ENCODE data around the gene WDR43.
A peak's percentile ranks its signal among the peaks of the same experiment; 100 is the strongest.

WDR43 gene

GRCh38 chr2:28958689-28959088 lies 64.2 kb downstream of the WDR43 start:
- Histone ChIP-seq H3K27me3 (ENCODE audit: insufficient read depth, low read length) (no peaks in the 10 kb centered on the region), H3K23ac (ENCODE audit: low read length) (no peak overlapping the region), H2BK12ac (ENCODE audit: low read length) (no peak overlapping the region), H3K14ac (ENCODE audit: low read length) (no peak overlapping the region), H2AK5ac (ENCODE audit: low read length) (no peak overlapping the region), H3K4ac (ENCODE audit: low read depth, low read length) (no peak overlapping the region), H3K18ac (ENCODE audit: low read length) (no peak overlapping the region), H3K36me3 (ENCODE audit: control insufficient read depth in 1 of 2, insufficient read depth in 2 of 2, low read length in 2 of 2) (no peaks in the 10 kb centered on the region), H3K79me1 (ENCODE audit: low read length) (no peaks in the 10 kb centered on the region), H2BK5ac (ENCODE audit: low read depth, low read length, poor library complexity) (no peak overlapping the region), H3K9me3 (ENCODE audit: insufficient read depth, low read depth, low read length) (no peaks in the 10 kb centered on the region), H2BK120ac (ENCODE audit: insufficient read depth, low read length, poor library complexity) (no peak overlapping the region), H3K4me1 (ENCODE audit: control insufficient read depth in 1 of 2, insufficient read depth in 2 of 2, low read length in 2 of 2) (no peaks in the 10 kb centered on the region), H3K4me2 (ENCODE audit: low read length) (no peak overlapping the region), H3K27ac (ENCODE audit: low read depth, low read length) (no peak overlapping the region), H3K9ac (ENCODE audit: low read length) (no peak overlapping the region), H3K79me2 (ENCODE audit: control insufficient read depth, insufficient read depth, low read length, poor library complexity) (no peaks in the 10 kb centered on the region), H4K12ac (ENCODE audit: low read depth, low read length) (no peak overlapping the region), H4K8ac (ENCODE audit: low read depth, low read length) (no peak overlapping the region), H4K91ac (ENCODE audit: low read depth, low read length) (no peak overlapping the region), H2AFZ (ENCODE audit: insufficient read depth, low read length, poor library complexity) (no peak overlapping the region), H3K4me3 (ENCODE audit: low read depth, low read length) (no peak overlapping the region)
- no CpG with 5 or more reads among the region's 9 CpGs for WGBS (ENCODE audit: extremely low coverage, insufficient coverage, insufficient read length)
- DNase-seq, result peak; percentile 61 to 94

DNA sequence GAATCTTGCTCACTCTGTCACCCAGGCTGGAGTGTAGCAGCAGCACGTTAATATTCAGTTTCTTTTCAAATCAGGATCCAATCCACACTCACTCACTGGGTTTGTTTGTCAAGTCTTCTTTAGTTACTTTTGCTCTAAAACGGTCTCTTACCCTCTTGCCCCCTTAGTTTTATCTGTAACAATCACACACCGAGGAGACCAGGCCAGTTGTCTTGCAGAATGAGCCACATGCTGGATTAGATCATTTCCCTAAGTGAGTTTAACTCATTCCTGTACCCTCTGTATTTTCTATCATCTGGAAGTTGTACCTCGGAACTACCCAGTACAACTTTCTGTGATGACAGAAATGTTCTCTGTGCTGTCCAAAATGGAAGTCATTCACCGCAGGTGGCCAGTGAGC lies 65.9 kb downstream of the WDR43 start:
- Histone ChIP-seq H3K79me2 (ENCODE audit: control insufficient read depth, insufficient read depth, low read length, poor library complexity) (no peaks in the 10 kb centered on the region), H2AFZ (ENCODE audit: insufficient read depth, low read length, poor library complexity) (no peak overlapping the region), H3K27ac (ENCODE audit: low read depth, low read length) (no peak overlapping the region), H3K4ac (ENCODE audit: low read depth, low read length) (no peak overlapping the region), H4K91ac (ENCODE audit: low read depth, low read length) (no peak overlapping the region), H2BK5ac (ENCODE audit: low read depth, low read length, poor library complexity) (no peak overlapping the region), H3K18ac (ENCODE audit: low read length) (no peak overlapping the region), H2AK5ac (ENCODE audit: low read length) (no peak overlapping the region), H3K9ac (ENCODE audit: low read length) (no peak overlapping the region), H3K14ac (ENCODE audit: low read length) (no peak overlapping the region), H3K27me3 (ENCODE audit: insufficient read depth, low read length) (no peaks in the 10 kb centered on the region), H3K4me1 (ENCODE audit: control insufficient read depth in 1 of 2, insufficient read depth in 2 of 2, low read length in 2 of 2) (no peaks in the 10 kb centered on the region), H3K4me2 (ENCODE audit: low read length) (no peak overlapping the region), H3K79me1 (ENCODE audit: low read length) (no peaks in the 10 kb centered on the region), H2BK120ac (ENCODE audit: insufficient read depth, low read length, poor library complexity) (no peak overlapping the region), H3K23ac (ENCODE audit: low read length) (no peak overlapping the region), H3K36me3 (ENCODE audit: control insufficient read depth in 1 of 2, insufficient read depth in 2 of 2, low read length in 2 of 2) (no peaks in the 10 kb centered on the region), H4K8ac (ENCODE audit: low read depth, low read length) (no peak overlapping the region), H4K12ac (ENCODE audit: low read depth, low read length) (no peak overlapping the region), H3K9me3 (ENCODE audit: insufficient read depth, low read depth, low read length) (no peaks in the 10 kb centered on the region), H3K4me3 (ENCODE audit: low read depth, low read length) (no peak overlapping the region), H2BK12ac (ENCODE audit: low read length) (no peak overlapping the region)
- no CpG with 5 or more reads among the region's 5 CpGs for WGBS (ENCODE audit: extremely low coverage, insufficient coverage, insufficient read length)
- no peak for DNase-seq

- H3K18ac ChIP-seq (ENCODE audit: low read length), result no peak overlapping the region
- no peak overlapping the region for H3K4me2 ChIP-seq (ENCODE audit: low read length)
- no peak overlapping the region for H4K8ac ChIP-seq (ENCODE audit: low read depth, low read length)
- H2AK5ac ChIP-seq (ENCODE audit: low read length), result no peak overlapping the region
- H3K27ac ChIP-seq (ENCODE audit: low read depth, low read length), result no peak overlapping the region
- no peaks in the 10 kb centered on the region for H3K79me2 ChIP-seq (ENCODE audit: control insufficient read depth, insufficient read depth, low read length, poor library complexity)
- H3K4ac ChIP-seq (ENCODE audit: low read depth, low read length), result no peak overlapping the region
- H2BK120ac ChIP-seq (ENCODE audit: insufficient read depth, low read length, poor library complexity), result no peak overlapping the region
- H4K91ac ChIP-seq (ENCODE audit: low read depth, low read length), result no peak overlapping the region
- H3K36me3 ChIP-seq (ENCODE audit: control insufficient read depth in 1 of 2, insufficient read depth in 2 of 2, low read length in 2 of 2), result no peaks in the 10 kb centered on the region
- no peak overlapping the region for H4K12ac ChIP-seq (ENCODE audit: low read depth, low read length)
- H3K9ac ChIP-seq (ENCODE audit: low read length), result no peak overlapping the region
- H2BK12ac ChIP-seq (ENCODE audit: low read length), result no peak overlapping the region
- no peak overlapping the region for H3K23ac ChIP-seq (ENCODE audit: low read length)
- no peak overlapping the region for H3K4me3 ChIP-seq (ENCODE audit: low read depth, low read length)
- H3K27me3 ChIP-seq (ENCODE audit: insufficient read depth, low read length), result no peaks in the 10 kb centered on the region
- no peak overlapping the region for H3K14ac ChIP-seq (ENCODE audit: low read length)
- no peak for DNase-seq
- WGBS (ENCODE audit: extremely low coverage, insufficient coverage, insufficient read length), result no CpG with 5 or more reads among the region's 1 CpG
- no peak overlapping the region for H2AFZ ChIP-seq (ENCODE audit: insufficient read depth, low read length, poor library complexity)
- no peak overlapping the region for H2BK5ac ChIP-seq (ENCODE audit: low read depth, low read length, poor library complexity)
- H3K9me3 ChIP-seq (ENCODE audit: insufficient read depth, low read depth, low read length), result no peaks in the 10 kb centered on the region
- no peaks in the 10 kb centered on the region for H3K4me1 ChIP-seq (ENCODE audit: control insufficient read depth in 1 of 2, insufficient read depth in 2 of 2, low read length in 2 of 2)
- no peaks in the 10 kb centered on the region for H3K79me1 ChIP-seq (ENCODE audit: low read length)
Observed at GRCh38 chr2:28962505-28962904, 68.0 kb downstream of the WDR43 start.

DNA sequence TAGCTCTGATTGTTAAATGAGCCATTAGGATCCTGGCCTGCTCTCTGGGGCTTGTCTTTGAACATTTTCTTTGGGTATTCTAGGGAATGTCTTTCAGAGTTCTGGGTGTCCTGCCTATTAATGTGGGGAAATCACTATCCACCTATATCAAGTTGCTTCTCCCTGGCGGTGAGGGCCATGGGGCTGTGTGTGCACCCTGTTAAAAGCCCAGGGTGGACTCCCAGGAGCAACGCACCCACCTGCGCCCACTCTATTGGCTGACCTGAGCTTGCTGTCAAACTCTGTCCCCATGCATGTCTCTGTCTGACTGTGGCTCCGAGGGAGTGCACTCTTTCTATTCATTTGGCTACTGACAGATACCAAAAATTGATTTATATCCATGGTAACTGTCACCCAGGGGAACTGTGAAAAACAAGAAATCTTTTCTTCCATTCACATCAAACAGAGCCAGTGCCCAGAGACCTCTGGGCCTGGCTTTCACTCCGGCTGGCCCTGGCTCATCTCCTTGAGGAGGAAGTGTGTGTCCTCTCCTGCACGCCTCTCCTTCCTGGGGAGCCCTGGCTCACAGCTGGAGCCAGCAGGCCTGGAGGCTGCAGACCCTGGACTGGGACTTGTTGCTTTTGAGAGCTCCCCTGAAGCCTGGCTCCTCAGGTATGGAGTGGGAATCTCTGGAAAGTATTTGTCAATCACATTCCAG lies 76.1 kb downstream of the WDR43 start:
- H3K36me3 ChIP-seq (ENCODE audit: control insufficient read depth in 1 of 2, insufficient read depth in 2 of 2, low read length in 2 of 2), result no peaks in the 10 kb centered on the region
- H3K9ac ChIP-seq (ENCODE audit: low read length), result no peak overlapping the region
- H3K27me3 ChIP-seq (ENCODE audit: insufficient read depth, low read length), result no peaks in the 10 kb centered on the region
- no peak overlapping the region for H3K4ac ChIP-seq (ENCODE audit: low read depth, low read length)
- no peak overlapping the region for H2BK5ac ChIP-seq (ENCODE audit: low read depth, low read length, poor library complexity)
- no peak overlapping the region for H2BK12ac ChIP-seq (ENCODE audit: low read length)
- no peak overlapping the region for H2AK5ac ChIP-seq (ENCODE audit: low read length)
- H3K23ac ChIP-seq (ENCODE audit: low read length), result no peak overlapping the region
- no peaks in the 10 kb centered on the region for H3K4me1 ChIP-seq (ENCODE audit: control insufficient read depth in 1 of 2, insufficient read depth in 2 of 2, low read length in 2 of 2)
- H3K27ac ChIP-seq (ENCODE audit: low read depth, low read length), result no peak overlapping the region
- no peak overlapping the region for H3K14ac ChIP-seq (ENCODE audit: low read length)
- no peak for DNase-seq
- no CpG with 5 or more reads among the region's 6 CpGs for WGBS (ENCODE audit: extremely low coverage, insufficient coverage, insufficient read length)
- H3K4me3 ChIP-seq (ENCODE audit: low read depth, low read length), result no peak overlapping the region
- no peak overlapping the region for H2AFZ ChIP-seq (ENCODE audit: insufficient read depth, low read length, poor library complexity)
- H3K79me1 ChIP-seq (ENCODE audit: low read length), result no peaks in the 10 kb centered on the region
- H3K18ac ChIP-seq (ENCODE audit: low read length), result no peak overlapping the region
- H3K9me3 ChIP-seq (ENCODE audit: insufficient read depth, low read depth, low read length), result no peaks in the 10 kb centered on the region
- no peaks in the 10 kb centered on the region for H3K79me2 ChIP-seq (ENCODE audit: control insufficient read depth, insufficient read depth, low read length, poor library complexity)
- H4K12ac ChIP-seq (ENCODE audit: low read depth, low read length), result no peak overlapping the region
- no peak overlapping the region for H4K8ac ChIP-seq (ENCODE audit: low read depth, low read length)
- no peak overlapping the region for H2BK120ac ChIP-seq (ENCODE audit: insufficient read depth, low read length, poor library complexity)
- no peak overlapping the region for H4K91ac ChIP-seq (ENCODE audit: low read depth, low read length)
- H3K4me2 ChIP-seq (ENCODE audit: low read length), result no peak overlapping the region

Measured in trophoblast cell (in vitro differentiated cells and primary cell).